Embryonic facial prominence (tissue), 1 donor: ENCODE results near the gene ALOXE3.
"Not testable (repeated sequence)": the region's sequence is repeated elsewhere in the genome, so short reads cannot be mapped to it uniquely, and the experiment has no call there.

Experiments used
- DNase-seq: peaks from one replicate; pipeline ENCODE4 v3.0.0-alpha.2; 2016; ENCODE audit errors: extremely low spot score

The ALOXE3 gene

GRCh38 chr17:8122422-8122923 lies 4.2 kb upstream of the ALOXE3 start:
- DNase-seq, result no peak

GRCh38 chr17:8121681-8122421 lies 3.5 kb upstream of the ALOXE3 start:
- no peak for DNase-seq

GRCh38 chr17:8121407-8121680 lies 3.0 kb upstream of the ALOXE3 start:
- no peak for DNase-seq

GRCh38 chr17:8120520-8121406 lies 2.4 kb upstream of the ALOXE3 start:
- DNase-seq, result no peak

GRCh38 chr17:8119581-8120519 lies 1.5 kb upstream of the ALOXE3 start:
- peak; percentile 84 for DNase-seq

GRCh38 chr17:8118769-8119580 lies 661 bp upstream of the ALOXE3 start:
- peak; percentile 82 for DNase-seq

GRCh38 chr17:8117367-8117979 lies 841 bp downstream of the ALOXE3 start:
- DNase-seq, result no peak

- no peak for DNase-seq
Measured at GRCh38 chr17:8116776-8117175, 1.5 kb downstream of the ALOXE3 start.

- no peak for DNase-seq
Measured at GRCh38 chr17:8110907-8111306, 7.4 kb downstream of the ALOXE3 start.

- no peak for DNase-seq
Measured at GRCh38 chr17:8110456-8110804, 7.9 kb downstream of the ALOXE3 start.

- DNase-seq, result no peak
Measured at GRCh38 chr17:8109661-8110455, 8.5 kb downstream of the ALOXE3 start.

- DNase-seq, result no peak
Measured at GRCh38 chr17:8108972-8109660, 9.2 kb downstream of the ALOXE3 start.

GRCh38 chr17:8106980-8107379 lies 11.3 kb downstream of the ALOXE3 start:
- not testable (repeated sequence) for DNase-seq

- DNase-seq, result no peak
Measured at GRCh38 chr17:8105957-8106398, 12.3 kb downstream of the ALOXE3 start.

- no peak for DNase-seq
Measured at GRCh38 chr17:8104911-8105310, 13.4 kb downstream of the ALOXE3 start.

- no peak for DNase-seq
Measured at GRCh38 chr17:8103549-8103948, 14.8 kb downstream of the ALOXE3 start.

GRCh38 chr17:8101721-8102120 lies 16.6 kb downstream of the ALOXE3 start:
- DNase-seq, result no peak

GRCh38 chr17:8100763-8101162 lies 17.6 kb downstream of the ALOXE3 start:
- no peak for DNase-seq

GRCh38 chr17:8100111-8100510 lies 18.2 kb downstream of the ALOXE3 start:
- DNase-seq, result no peak
